K562 (cell line): Measurements from ENCODE around the gene MEX3D. TPM values are rescaled to one million over a fixed set of nuclear protein-coding genes. Genes with fewer than 3 reads are reported as not detected.

ENCODE experiments used
- ATF7 ChIP-seq: fragments of 450-650 bp; IDR thresholded peaks from 2 replicates; pipeline ENCODE4 v1.7.1; 2014; ENCODE audit warnings: mild to moderate bottlenecking, moderate library complexity
- BDP1 ChIP-seq: IDR thresholded peaks from 3 replicates; pipeline ENCODE4 v1.6.1; 2011; ENCODE audit not compliant: insufficient read length, insufficient read depth
- CCNT2 ChIP-seq: IDR thresholded peaks from 2 replicates; pipeline ENCODE4 v1.6.1; 2011; ENCODE audit warnings: borderline replicate concordance, low read depth, mild to moderate bottlenecking, moderate library complexity, mixed read lengths, low read length; ENCODE audit not compliant: insufficient read length; ENCODE audit errors: extremely low read depth
- EWSR1 ChIP-seq: fragments of 450-650 bp; IDR thresholded peaks from 2 replicates; pipeline ENCODE4 v1.6.1; 2018; ENCODE audit warnings: borderline replicate concordance, mild to moderate bottlenecking, low read depth, moderate library complexity; ENCODE audit not compliant: partially characterized antibody
- GTF2E2 ChIP-seq: fragments of 200-800 bp; sonication (Bioruptor generic); IDR thresholded peaks from 2 replicates; pipeline ENCODE4 v1.6.1; 2016; ENCODE audit warnings: missing genetic modification characterization, missing compliant biosample characterization
- NCOA4 ChIP-seq: fragments of 450-650 bp; IDR thresholded peaks from 2 replicates; pipeline ENCODE4 v1.6.1; 2018; ENCODE audit warnings: mild to moderate bottlenecking; ENCODE audit not compliant: partially characterized antibody
- NCOA6 ChIP-seq: fragments of 450-650 bp; IDR thresholded peaks from 2 replicates; pipeline ENCODE4 v1.6.1; 2017; ENCODE audit warnings: mild to moderate bottlenecking
- NFYB ChIP-seq: IDR thresholded peaks from 2 replicates; pipeline ENCODE4 v1.6.1; 2011; ENCODE audit warnings: mild to moderate bottlenecking, moderate library complexity; ENCODE audit not compliant: insufficient read length; ENCODE audit errors: extremely low read depth
- NR2C2 ChIP-seq, 2 experiments: fragments of 200-800 bp in 1 of 2; sonication (Bioruptor generic) in 1 of 2; sonication (generic) in 1 of 2; formaldehyde crosslinking in 1 of 2; IDR thresholded peaks; 2 replicates each; pipeline versions ENCODE4 v1.6.1 to v1.8.0; 2016 to 2022; ENCODE audit warnings: mild to moderate bottlenecking in 1 of 2, missing compliant biosample characterization in 1 of 2, missing genetic modification characterization in 1 of 2, missing genetic modification reagents in 1 of 2
- POU5F1 ChIP-seq: fragments of 150-350 bp; IDR thresholded peaks from 2 replicates; pipeline ENCODE4 v1.6.1; 2014; ENCODE audit warnings: borderline replicate concordance, low read length, low read depth, mild to moderate bottlenecking; ENCODE audit not compliant: partially characterized antibody
- PRPF4 ChIP-seq: fragments of 200-400 bp; formaldehyde crosslinking; IDR thresholded peaks from one replicate; pipeline ENCODE4 v1.6.1; 2017; ENCODE audit warnings: low read length, low read depth, mild to moderate bottlenecking; ENCODE audit not compliant: insufficient read depth, poor library complexity, severe bottlenecking
- RBM15 ChIP-seq: fragments of 200-400 bp; formaldehyde crosslinking; IDR thresholded peaks from 2 replicates; pipeline ENCODE4 v1.6.1; 2018; ENCODE audit warnings: mild to moderate bottlenecking, low read length, moderate library complexity; ENCODE audit not compliant: insufficient read depth
- RFX5 ChIP-seq: IDR thresholded peaks from 2 replicates; pipeline ENCODE4 v1.6.1; 2011; ENCODE audit warnings: low read depth, mild to moderate bottlenecking, improper control_type of control experiment, low read length
- SP1 ChIP-seq: sonication (generic); formaldehyde crosslinking; IDR thresholded peaks from 2 replicates; pipeline ENCODE4 v1.8.1; 2022; ENCODE audit warnings: mild to moderate bottlenecking, missing genetic modification reagents
- SP2 ChIP-seq: IDR thresholded peaks from 2 replicates; pipeline ENCODE4 v1.6.1; 2011; ENCODE audit warnings: mild to moderate bottlenecking, low read depth, low read length, moderate library complexity; ENCODE audit not compliant: poor library complexity, severe bottlenecking; ENCODE audit errors: extremely low read depth
- TRIM28 ChIP-seq: fragments of 450-650 bp; IDR thresholded peaks from 2 replicates; pipeline ENCODE4 v1.6.1; 2017
- ZBTB1 ChIP-seq: sonication (generic); formaldehyde crosslinking; IDR thresholded peaks from 2 replicates; pipeline ENCODE4 v1.8.1; 2023; ENCODE audit warnings: missing genetic modification reagents, low read depth, mild to moderate bottlenecking, borderline replicate concordance
- ZNF75A ChIP-seq: fragments of 450-650 bp; formaldehyde crosslinking; IDR thresholded peaks from 2 replicates; pipeline ENCODE4 v1.4.0; 2020; ENCODE audit warnings: mild to moderate bottlenecking
- polyA plus RNA-seq, 8 experiments: library from polyadenylated mRNA; depleted of rRNA in 4 of 8; stranded (reverse) in 5 of 8; unstranded in 3 of 8; fragments of >200 nt; fragmentation: Nextera tagmentation in 2 of 8; fragmentation: Illumina TruSeq in 1 of 8; extraction: Ambion mirVana in 2 of 8; extraction: Trizol in 1 of 8; gene quantifications; 2 replicates each; pipeline versions ENCODE4 v1.2.1 to v1.2.3, GENCODE V29; 2011 to 2014; ENCODE audit warnings: inconsistent platforms in 1 of 8, missing spikeins in 1 of 8
- total RNA-seq, 7 experiments: library from RNA; depleted of rRNA in 6 of 7; stranded (reverse); fragments of >200 nt in 6 of 7; fragmentation: Illumina TruSeq in 2 of 7; extraction: Trizol in 2 of 7; gene quantifications; 2 replicates each; pipeline versions ENCODE4 v1.2.1 to v1.2.3, GENCODE V29; 2011 to 2021; ENCODE audit warnings: low replicate concordance in 1 of 7
- TF ChIP-seq, protein P1 (sequence below): fragments of 450-650 bp; IDR thresholded peaks from 2 replicates; pipeline ENCODE4 v1.6.1; 2017; ENCODE audit warnings: mild to moderate bottlenecking, moderate library complexity
- TF ChIP-seq, protein P2 (sequence below), 2 experiments: fragments of 150-350 bp in 1 of 2; IDR thresholded peaks; 2 replicates each; pipeline ENCODE4 v1.6.1; 2012 to 2016; ENCODE audit warnings: low read depth in 2 of 2, low read length in 2 of 2, mild to moderate bottlenecking in 1 of 2, moderate library complexity in 1 of 2
- TF ChIP-seq, protein P3 (sequence below): fragments of 450-650 bp; formaldehyde crosslinking; IDR thresholded peaks from 2 replicates; pipeline ENCODE4 v1.4.0; 2020; ENCODE audit warnings: mild to moderate bottlenecking, moderate library complexity

MEX3D gene
- total and polyA plus RNA-seq, 9 of the 15 experiments (the other 6 are each of a cell fraction or from before 2014, with no cell fraction given) = 1.7 to 39.3 (median 5.7) TPM

DNA sequence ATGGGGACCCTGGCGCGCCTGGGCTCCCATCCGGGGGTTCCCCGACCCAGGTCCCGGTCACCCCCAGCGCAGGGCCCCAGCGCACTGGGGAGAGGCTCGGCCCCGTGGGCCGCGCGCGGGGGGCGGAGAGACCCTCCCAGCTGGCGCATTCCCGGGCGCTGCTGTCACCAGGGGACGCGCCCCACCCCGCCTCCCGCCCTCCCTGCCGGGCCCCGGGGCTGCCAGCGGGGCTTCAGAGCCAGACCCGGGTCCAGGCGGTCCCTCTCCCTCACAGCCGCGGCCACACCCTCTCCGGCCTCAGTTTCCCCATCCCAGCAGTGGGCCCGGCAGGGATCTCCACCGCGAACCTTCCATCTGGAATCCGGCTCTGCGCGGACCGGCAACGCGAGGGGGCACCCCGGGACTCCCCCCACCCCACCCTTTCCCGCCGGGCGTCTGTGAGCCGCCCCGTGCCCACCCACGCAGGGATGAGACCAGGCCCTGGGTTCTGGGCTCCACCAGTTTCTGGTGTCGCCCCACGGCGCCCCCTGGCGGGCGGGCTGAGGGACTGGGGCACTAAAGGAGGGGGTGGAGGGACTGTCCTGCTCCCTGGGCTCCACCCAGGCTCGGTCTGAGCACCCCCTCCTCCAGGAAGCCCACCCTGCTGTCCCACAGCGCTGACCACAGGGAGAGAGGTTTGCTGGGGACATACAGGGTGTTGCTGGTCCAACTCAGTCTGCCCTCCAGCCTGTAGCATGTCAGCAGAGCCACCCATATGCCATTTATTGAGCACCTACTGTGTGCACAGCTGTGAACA lies 54.4 kb downstream of the MEX3D start (continued):
- TF ChIP-seq SP1 (peak; percentile 71; the same call in 1 of the 2 replicates), ZBTB1 (CRISPR knock-in tag) (no peak), RFX5 (no peak), CCNT2 (no peak), ATF7 (no peak), ZNF75A (no peak), EWSR1 (no peak), NCOA6 (no peak), SP2 (no peak), RBM15 (no peak), NFYB (no peak), GTF2E2 (tag) (no peak), NCOA4 (no peak), NR2C2 (CRISPR knock-in tag; IDR thresholded peaks at IDR 0.05) (no peak), NR2C2 (tag; IDR thresholded peaks at IDR 0.05) (no peak), POU5F1 (no peak), TRIM28 (no peak), PRPF4 (no peak), BDP1 (no peak)
- TF ChIP-seq, protein P1, sequence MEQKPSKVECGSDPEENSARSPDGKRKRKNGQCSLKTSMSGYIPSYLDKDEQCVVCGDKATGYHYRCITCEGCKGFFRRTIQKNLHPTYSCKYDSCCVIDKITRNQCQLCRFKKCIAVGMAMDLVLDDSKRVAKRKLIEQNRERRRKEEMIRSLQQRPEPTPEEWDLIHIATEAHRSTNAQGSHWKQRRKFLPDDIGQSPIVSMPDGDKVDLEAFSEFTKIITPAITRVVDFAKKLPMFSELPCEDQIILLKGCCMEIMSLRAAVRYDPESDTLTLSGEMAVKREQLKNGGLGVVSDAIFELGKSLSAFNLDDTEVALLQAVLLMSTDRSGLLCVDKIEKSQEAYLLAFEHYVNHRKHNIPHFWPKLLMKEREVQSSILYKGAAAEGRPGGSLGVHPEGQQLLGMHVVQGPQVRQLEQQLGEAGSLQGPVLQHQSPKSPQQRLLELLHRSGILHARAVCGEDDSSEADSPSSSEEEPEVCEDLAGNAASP = no peak
- TF ChIP-seq, protein P2, sequence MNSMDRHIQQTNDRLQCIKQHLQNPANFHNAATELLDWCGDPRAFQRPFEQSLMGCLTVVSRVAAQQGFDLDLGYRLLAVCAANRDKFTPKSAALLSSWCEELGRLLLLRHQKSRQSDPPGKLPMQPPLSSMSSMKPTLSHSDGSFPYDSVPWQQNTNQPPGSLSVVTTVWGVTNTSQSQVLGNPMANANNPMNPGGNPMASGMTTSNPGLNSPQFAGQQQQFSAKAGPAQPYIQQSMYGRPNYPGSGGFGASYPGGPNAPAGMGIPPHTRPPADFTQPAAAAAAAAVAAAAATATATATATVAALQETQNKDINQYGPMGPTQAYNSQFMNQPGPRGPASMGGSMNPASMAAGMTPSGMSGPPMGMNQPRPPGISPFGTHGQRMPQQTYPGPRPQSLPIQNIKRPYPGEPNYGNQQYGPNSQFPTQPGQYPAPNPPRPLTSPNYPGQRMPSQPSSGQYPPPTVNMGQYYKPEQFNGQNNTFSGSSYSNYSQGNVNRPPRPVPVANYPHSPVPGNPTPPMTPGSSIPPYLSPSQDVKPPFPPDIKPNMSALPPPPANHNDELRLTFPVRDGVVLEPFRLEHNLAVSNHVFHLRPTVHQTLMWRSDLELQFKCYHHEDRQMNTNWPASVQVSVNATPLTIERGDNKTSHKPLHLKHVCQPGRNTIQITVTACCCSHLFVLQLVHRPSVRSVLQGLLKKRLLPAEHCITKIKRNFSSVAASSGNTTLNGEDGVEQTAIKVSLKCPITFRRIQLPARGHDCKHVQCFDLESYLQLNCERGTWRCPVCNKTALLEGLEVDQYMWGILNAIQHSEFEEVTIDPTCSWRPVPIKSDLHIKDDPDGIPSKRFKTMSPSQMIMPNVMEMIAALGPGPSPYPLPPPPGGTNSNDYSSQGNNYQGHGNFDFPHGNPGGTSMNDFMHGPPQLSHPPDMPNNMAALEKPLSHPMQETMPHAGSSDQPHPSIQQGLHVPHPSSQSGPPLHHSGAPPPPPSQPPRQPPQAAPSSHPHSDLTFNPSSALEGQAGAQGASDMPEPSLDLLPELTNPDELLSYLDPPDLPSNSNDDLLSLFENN (IDR thresholded peaks at IDR 0.05; ENCODE audit: low read depth in 2 of 2, low read length in 2 of 2) = no peak
- TF ChIP-seq, protein P3, sequence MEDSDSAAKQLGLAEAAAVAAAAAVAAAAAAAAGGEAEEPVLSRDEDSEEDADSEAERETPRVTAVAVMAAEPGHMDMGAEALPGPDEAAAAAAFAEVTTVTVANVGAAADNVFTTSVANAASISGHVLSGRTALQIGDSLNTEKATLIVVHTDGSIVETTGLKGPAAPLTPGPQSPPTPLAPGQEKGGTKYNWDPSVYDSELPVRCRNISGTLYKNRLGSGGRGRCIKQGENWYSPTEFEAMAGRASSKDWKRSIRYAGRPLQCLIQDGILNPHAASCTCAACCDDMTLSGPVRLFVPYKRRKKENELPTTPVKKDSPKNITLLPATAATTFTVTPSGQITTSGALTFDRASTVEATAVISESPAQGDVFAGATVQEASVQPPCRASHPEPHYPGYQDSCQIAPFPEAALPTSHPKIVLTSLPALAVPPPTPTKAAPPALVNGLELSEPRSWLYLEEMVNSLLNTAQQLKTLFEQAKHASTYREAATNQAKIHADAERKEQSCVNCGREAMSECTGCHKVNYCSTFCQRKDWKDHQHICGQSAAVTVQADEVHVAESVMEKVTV (CRISPR knock-in tag) = no peak
